ENCODE results near the gene TSHZ2. TPM values are rescaled to one million over a fixed set of nuclear protein-coding genes. Genes with fewer than 3 reads are reported as not detected.

Gene TSHZ2
- total RNA-seq, 1 donor from 2014 or later = 22.9 TPM

GRCh38 chr20:53221731-53222130 lies 249.6 kb downstream of the TSHZ2 start:
- Mint-ChIP-seq H3K27ac (no peak overlapping the region), H3K27me3 (no peaks in the 10 kb centered on the region), H3K4me1 (ENCODE audit: low read depth) (peaks cover 15% of the 10 kb centered on the region), H3K4me3 (ENCODE audit: low read depth) (no peak overlapping the region), H3K9me3 (ENCODE audit: low read depth) (peaks cover 10% of the 10 kb centered on the region), H3K36me3 (ENCODE audit: insufficient read depth) (peaks cover 5% of the 10 kb centered on the region)
- no peak for DNase-seq (ENCODE audit: low spot score, unreplicated experiment)
- TF ChIP-seq, protein P1, sequence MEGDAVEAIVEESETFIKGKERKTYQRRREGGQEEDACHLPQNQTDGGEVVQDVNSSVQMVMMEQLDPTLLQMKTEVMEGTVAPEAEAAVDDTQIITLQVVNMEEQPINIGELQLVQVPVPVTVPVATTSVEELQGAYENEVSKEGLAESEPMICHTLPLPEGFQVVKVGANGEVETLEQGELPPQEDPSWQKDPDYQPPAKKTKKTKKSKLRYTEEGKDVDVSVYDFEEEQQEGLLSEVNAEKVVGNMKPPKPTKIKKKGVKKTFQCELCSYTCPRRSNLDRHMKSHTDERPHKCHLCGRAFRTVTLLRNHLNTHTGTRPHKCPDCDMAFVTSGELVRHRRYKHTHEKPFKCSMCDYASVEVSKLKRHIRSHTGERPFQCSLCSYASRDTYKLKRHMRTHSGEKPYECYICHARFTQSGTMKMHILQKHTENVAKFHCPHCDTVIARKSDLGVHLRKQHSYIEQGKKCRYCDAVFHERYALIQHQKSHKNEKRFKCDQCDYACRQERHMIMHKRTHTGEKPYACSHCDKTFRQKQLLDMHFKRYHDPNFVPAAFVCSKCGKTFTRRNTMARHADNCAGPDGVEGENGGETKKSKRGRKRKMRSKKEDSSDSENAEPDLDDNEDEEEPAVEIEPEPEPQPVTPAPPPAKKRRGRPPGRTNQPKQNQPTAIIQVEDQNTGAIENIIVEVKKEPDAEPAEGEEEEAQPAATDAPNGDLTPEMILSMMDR (IDR thresholded peaks at IDR 0.05; ENCODE audit: unreplicated experiment) = no peak

- peaks cover 10% of the 10 kb centered on the region for H3K9me3 Mint-ChIP-seq (ENCODE audit: low read depth)
- TF ChIP-seq, protein P1 (IDR thresholded peaks at IDR 0.05; ENCODE audit: unreplicated experiment) = no peak
- peaks cover 5% of the 10 kb centered on the region for H3K36me3 Mint-ChIP-seq (ENCODE audit: insufficient read depth)
- no peak for DNase-seq (ENCODE audit: low spot score, unreplicated experiment)
- H3K27ac Mint-ChIP-seq = no peak overlapping the region
- no peak overlapping the region for H3K4me3 Mint-ChIP-seq (ENCODE audit: low read depth)
- H3K27me3 Mint-ChIP-seq = no peaks in the 10 kb centered on the region
- H3K4me1 Mint-ChIP-seq (ENCODE audit: low read depth) = peaks cover 14% of the 10 kb centered on the region
These were observed 250.3 kb downstream of the TSHZ2 start for GRCh38 chr20:53222416-53222815.

GRCh38 chr20:53222932-53223331 lies 250.8 kb downstream of the TSHZ2 start:
- H3K36me3 Mint-ChIP-seq (ENCODE audit: insufficient read depth) = peaks cover 5% of the 10 kb centered on the region

DNA sequence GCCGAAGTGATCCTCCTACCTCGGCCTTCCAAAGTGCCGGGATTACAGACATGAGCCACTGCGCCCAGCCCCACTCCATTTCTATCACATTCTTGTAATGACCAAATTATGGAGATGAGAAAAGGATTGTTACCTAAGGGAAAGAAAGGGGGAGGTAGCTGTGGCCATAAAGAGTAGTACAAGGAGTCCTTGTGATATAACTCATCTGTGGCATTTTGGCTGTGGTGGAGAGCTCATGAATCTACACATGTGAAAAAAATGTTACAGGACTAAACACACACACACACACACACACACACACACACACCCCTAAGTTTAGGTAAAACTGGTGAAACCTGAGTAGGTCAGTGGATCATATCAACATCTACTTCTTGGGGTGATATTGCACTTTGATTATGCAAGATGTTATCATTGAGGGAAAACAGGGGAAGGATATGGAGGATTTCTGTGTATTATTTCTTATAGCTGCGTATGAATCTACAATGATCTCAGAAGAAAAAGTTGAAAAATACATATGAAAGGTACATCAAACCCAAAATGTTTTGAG lies 251.5 kb downstream of the TSHZ2 start:
- no peaks in the 10 kb centered on the region for H3K27me3 Mint-ChIP-seq
- no peak overlapping the region for H3K4me3 Mint-ChIP-seq (ENCODE audit: low read depth)
- H3K27ac Mint-ChIP-seq = no peak overlapping the region
- H3K9me3 Mint-ChIP-seq (ENCODE audit: low read depth) = peaks cover 10% of the 10 kb centered on the region
- H3K36me3 Mint-ChIP-seq (ENCODE audit: insufficient read depth) = peaks cover 5% of the 10 kb centered on the region
- peaks cover 16% of the 10 kb centered on the region for H3K4me1 Mint-ChIP-seq (ENCODE audit: low read depth)
- no peak for DNase-seq (ENCODE audit: low spot score, unreplicated experiment)
- TF ChIP-seq, protein P1 (IDR thresholded peaks at IDR 0.05; ENCODE audit: unreplicated experiment) = no peak

More at GRCh38 chr20:53222932-53223331, 250.8 kb downstream of the TSHZ2 start:
- Mint-ChIP-seq H3K4me3 (ENCODE audit: low read depth) (no peak overlapping the region), H3K27ac (no peak overlapping the region), H3K4me1 (ENCODE audit: low read depth) (peaks cover 17% of the 10 kb centered on the region), H3K9me3 (ENCODE audit: low read depth) (peaks cover 10% of the 10 kb centered on the region), H3K27me3 (no peaks in the 10 kb centered on the region)
- TF ChIP-seq, protein P1 (IDR thresholded peaks at IDR 0.05; ENCODE audit: unreplicated experiment) = no peak
- no peak for DNase-seq (ENCODE audit: low spot score, unreplicated experiment)

DNA sequence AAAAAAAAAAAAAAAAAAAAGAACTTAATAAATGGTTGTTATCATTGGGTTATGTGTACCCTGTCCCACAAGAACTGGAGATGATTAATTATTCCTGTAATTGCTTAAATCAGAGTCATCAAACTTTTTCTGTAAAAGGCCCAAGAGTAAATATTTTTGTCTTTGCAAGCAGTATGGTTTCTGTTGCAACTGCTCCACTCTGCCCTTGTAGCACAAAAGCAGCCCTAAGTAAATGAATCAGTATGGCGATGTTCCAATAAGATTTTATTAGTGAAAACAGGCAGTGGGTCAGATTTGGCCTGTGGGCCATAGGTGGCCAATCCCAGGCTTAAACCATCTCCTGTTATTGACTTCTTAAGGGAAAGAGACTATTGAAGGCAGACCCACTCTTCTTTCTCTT lies 252.7 kb downstream of the TSHZ2 start:
- Mint-ChIP-seq H3K4me1 (ENCODE audit: low read depth) (peaks cover 16% of the 10 kb centered on the region), H3K27ac (no peak overlapping the region), H3K9me3 (ENCODE audit: low read depth) (peaks cover 7% of the 10 kb centered on the region), H3K4me3 (ENCODE audit: low read depth) (no peak overlapping the region), H3K27me3 (no peaks in the 10 kb centered on the region), H3K36me3 (ENCODE audit: insufficient read depth) (peaks cover 2% of the 10 kb centered on the region)
- DNase-seq (ENCODE audit: low spot score, unreplicated experiment) = no peak
- TF ChIP-seq, protein P1 (IDR thresholded peaks at IDR 0.05; ENCODE audit: unreplicated experiment) = no peak

Measured in progenitor cell of endocrine pancreas (in vitro differentiated cells).